Measurements from ENCODE around the gene SSBP2. TPM values are rescaled to one million over a fixed set of nuclear protein-coding genes. Genes with fewer than 3 reads are reported as not detected.

SSBP2 gene
- total and polyA plus RNA-seq, 4 donors = 17.2 to 99.9 (median 27.3) TPM

- H3K27me3 ChIP-seq (ENCODE audit: control insufficient read depth in 3 of 3, insufficient read depth in 3 of 3, low read length in 2 of 3) = no peaks in the 10 kb centered on the region
- H3K4me3 ChIP-seq = no peak overlapping the region
- no peak for ATAC-seq (ENCODE audit: insufficient read depth, low FRiP score)
- no peak overlapping the region for H3K27ac ChIP-seq (ENCODE audit: low read depth in 1 of 2, low read length in 1 of 2)
- peaks cover 0 to 7% (median 4%) of the 10 kb centered on the region in 4 donors for H3K36me3 ChIP-seq (ENCODE audit: control insufficient read depth in 4 of 4, insufficient read depth in 4 of 4, low read length in 4 of 4)
- H3K4me1 ChIP-seq (ENCODE audit: control insufficient read depth in 5 of 5, insufficient read depth in 5 of 5, low read length in 5 of 5) = peaks cover 0 to 2% (median 0%) of the 10 kb centered on the region in 5 donors
- no peak overlapping the region for H3K9ac ChIP-seq (ENCODE audit: insufficient read depth in 1 of 2, low read length in 2 of 2)
- 89 to 92% methylated on average over 1 of the region's 1 CpG for WGBS, 2 donors
- DNase-seq = no peak
- H3K9me3 ChIP-seq (ENCODE audit: control insufficient read depth in 4 of 4, insufficient read depth in 3 of 4, low read length in 3 of 4) = no peaks in the 10 kb centered on the region
- TF ChIP-seq CTCF (IDR thresholded peaks at IDR 0.05; ENCODE audit: control extremely low read depth, extremely low read depth) = no peak
These were observed 112.4 kb downstream of the SSBP2 start for GRCh38 chr5:81638471-81638870.

GRCh38 chr5:81633891-81634290 lies 117.0 kb downstream of the SSBP2 start:
- H3K27ac ChIP-seq (ENCODE audit: low read depth in 1 of 2, low read length in 1 of 2) = no peak overlapping the region
- peak in 1 of 3 donors; percentile 20 for DNase-seq
- TF ChIP-seq CTCF (IDR thresholded peaks at IDR 0.05; ENCODE audit: control extremely low read depth, extremely low read depth) = no peak
- ATAC-seq (ENCODE audit: insufficient read depth, low FRiP score) = no peak
- no peak overlapping the region for H3K4me3 ChIP-seq
- H3K4me1 ChIP-seq (ENCODE audit: control insufficient read depth in 5 of 5, insufficient read depth in 5 of 5, low read length in 5 of 5) = no peaks in the 10 kb centered on the region
- no peaks in the 10 kb centered on the region for H3K27me3 ChIP-seq (ENCODE audit: control insufficient read depth in 3 of 3, insufficient read depth in 3 of 3, low read length in 2 of 3)
- 67 to 73% methylated on average over 4 of the region's 4 CpGs for WGBS, 2 donors
- peaks cover 0 to 17% (median 4%) of the 10 kb centered on the region in 4 donors for H3K36me3 ChIP-seq (ENCODE audit: control insufficient read depth in 4 of 4, insufficient read depth in 4 of 4, low read length in 4 of 4)
- no peak overlapping the region for H3K9ac ChIP-seq (ENCODE audit: insufficient read depth in 1 of 2, low read length in 2 of 2)
- no peaks in the 10 kb centered on the region for H3K9me3 ChIP-seq (ENCODE audit: control insufficient read depth in 4 of 4, insufficient read depth in 3 of 4, low read length in 3 of 4)

- H3K36me3 ChIP-seq (ENCODE audit: control insufficient read depth in 4 of 4, insufficient read depth in 4 of 4, low read length in 4 of 4) = peaks cover 0 to 17% (median 4%) of the 10 kb centered on the region in 4 donors
- H3K4me1 ChIP-seq (ENCODE audit: control insufficient read depth in 5 of 5, insufficient read depth in 5 of 5, low read length in 5 of 5) = no peaks in the 10 kb centered on the region
- no peak for DNase-seq
- H3K4me3 ChIP-seq = no peak overlapping the region
- H3K9me3 ChIP-seq (ENCODE audit: control insufficient read depth in 4 of 4, insufficient read depth in 3 of 4, low read length in 3 of 4) = no peaks in the 10 kb centered on the region
- no peak for ATAC-seq (ENCODE audit: insufficient read depth, low FRiP score)
- no peaks in the 10 kb centered on the region for H3K27me3 ChIP-seq (ENCODE audit: control insufficient read depth in 3 of 3, insufficient read depth in 3 of 3, low read length in 2 of 3)
- WGBS, 2 donors = 98 to 99% methylated on average over 3 of the region's 3 CpGs
- H3K9ac ChIP-seq (ENCODE audit: insufficient read depth in 1 of 2, low read length in 2 of 2) = no peak overlapping the region
- no peak for TF ChIP-seq CTCF (IDR thresholded peaks at IDR 0.05; ENCODE audit: control extremely low read depth, extremely low read depth)
- H3K27ac ChIP-seq (ENCODE audit: low read depth in 1 of 2, low read length in 1 of 2) = no peak overlapping the region
These were observed 117.4 kb downstream of the SSBP2 start for GRCh38 chr5:81633471-81633870.

GRCh38 chr5:81632679-81633078 lies 118.2 kb downstream of the SSBP2 start:
- Histone ChIP-seq H3K4me3 (no peak overlapping the region), H3K9ac (ENCODE audit: insufficient read depth in 1 of 2, low read length in 2 of 2) (no peak overlapping the region), H3K4me1 (ENCODE audit: control insufficient read depth in 5 of 5, insufficient read depth in 5 of 5, low read length in 5 of 5) (no peaks in the 10 kb centered on the region), H3K27me3 (ENCODE audit: control insufficient read depth in 3 of 3, insufficient read depth in 3 of 3, low read length in 2 of 3) (no peaks in the 10 kb centered on the region), H3K27ac (ENCODE audit: low read depth in 1 of 2, low read length in 1 of 2) (no peak overlapping the region), H3K36me3 (ENCODE audit: control insufficient read depth in 4 of 4, insufficient read depth in 4 of 4, low read length in 4 of 4) (peaks cover 0 to 17% (median 4%) of the 10 kb centered on the region in 4 donors), H3K9me3 (ENCODE audit: control insufficient read depth in 4 of 4, insufficient read depth in 3 of 4, low read length in 3 of 4) (no peaks in the 10 kb centered on the region)
- no peak for DNase-seq
- TF ChIP-seq CTCF (IDR thresholded peaks at IDR 0.05; ENCODE audit: control extremely low read depth, extremely low read depth) = no peak
- no peak for ATAC-seq (ENCODE audit: insufficient read depth, low FRiP score)

Measured in lung (tissue), 12 donors.